Transverse colon (tissue), 4 donors: ENCODE data around the gene MTCH2. TPM values are rescaled to one million over a fixed set of nuclear protein-coding genes. Genes with fewer than 3 reads are reported as not detected.

Source experiments
- DNase-seq: peaks from one replicate; pipeline ENCODE4 v3.0.0-alpha.2; 2019
- H3K27ac ChIP-seq, 4 donors: fragments of 200-600 bp; sonication (generic); 2 replicates each; pipeline ENCODE4 v1.5.1; 2016 to 2018; ENCODE audit warnings: inconsistent platforms in 4 of 4
- H3K27me3 ChIP-seq: fragments of 200-600 bp; sonication (generic); 2 replicates; pipeline ENCODE4 v1.5.1; 2017; ENCODE audit warnings: inconsistent platforms
- H3K36me3 ChIP-seq, 4 donors: fragments of 200-600 bp; sonication (generic); 2 replicates each; pipeline ENCODE4 v1.5.1; 2017 to 2019; ENCODE audit warnings: inconsistent platforms in 4 of 4
- H3K4me1 ChIP-seq, 4 donors: fragments of 200-600 bp; sonication (generic); 2 replicates each; pipeline ENCODE4 v1.5.1; 2017 to 2020; ENCODE audit warnings: inconsistent platforms in 4 of 4
- H3K4me3 ChIP-seq, 4 donors: fragments of 200-600 bp; sonication (generic); 1 replicate in 1 of 4; 2 replicates in 3 of 4; pipeline versions ENCODE4 v1.5.1 to v1.6.1; 2017 to 2019; ENCODE audit warnings: inconsistent platforms in 4 of 4
- H3K9me3 ChIP-seq, 2 donors: fragments of 200-600 bp; sonication (generic); 2 replicates each; pipeline ENCODE4 v1.5.1; 2017 to 2019; ENCODE audit warnings: inconsistent platforms in 2 of 2
- EP300 ChIP-seq: sonication (generic); formaldehyde crosslinking; IDR thresholded peaks from one replicate; pipeline ENCODE4 v1.6.1; 2017; ENCODE audit warnings: antibody characterized with exemption, low read depth
- POLR2A ChIP-seq: fragments of 450-650 bp; IDR thresholded peaks from one replicate; pipeline ENCODE4 v1.6.1; 2016; ENCODE audit warnings: antibody characterized with exemption, mild to moderate bottlenecking, moderate library complexity
- POLR2AphosphoS5 ChIP-seq, 3 donors: sonication (generic); formaldehyde crosslinking; IDR thresholded peaks; one replicate each; pipeline ENCODE4 v1.6.1; 2016; ENCODE audit warnings: antibody characterized with exemption in 3 of 3
- WGBS, 2 donors: methylation state at CpG; one replicate each; pipeline ENCODE4 v1.1.5; 2018; ENCODE audit warnings: low coverage in 1 of 2; 5-methylcytosine and 5-hydroxymethylcytosine counted together
- in situ Hi-C, 4 donors: fragments of 200-750 bp; cut with MboI; loops; one replicate each; pipeline versions ENCODE4 v1.15.0 to v1.15.1; 2017; ENCODE audit warnings: low sequenced_read_pairs in 3 of 4, low pct_ligation_motif_present in 1 of 4, low pct_unique_long_range_greater_than_20kb in 1 of 4
- intact Hi-C: fragments of 100-400 bp; cut with DNase I; formaldehyde crosslinking; loops from one replicate; pipeline ENCODE4 v1.15.1; 2023; ENCODE audit warnings: low total_unique reads
- total RNA-seq, 4 donors: library from RNA; depleted of rRNA; stranded (reverse); fragments of >200 nt; gene quantifications; one replicate each; pipeline ENCODE4 v1.1.0, GENCODE V29; 2016
- TF ChIP-seq, protein P1 (sequence below), 5 experiments: fragments of 200-600 bp in 3 of 5; fragments of 450-650 bp in 2 of 5; sonication (generic) in 3 of 5; IDR thresholded peaks; 1 replicate in 2 of 5; 2 replicates in 3 of 5; pipeline ENCODE4 v1.5.1; 2016 to 2017; ENCODE audit warnings: antibody characterized with exemption in 5 of 5, inconsistent platforms in 3 of 5, mild to moderate bottlenecking in 2 of 5, moderate library complexity in 1 of 5

The MTCH2 gene
- total RNA-seq, 4 donors from 2014 or later, result 21.5 to 92.2 (median 61.0) TPM

GRCh38 chr11:47617417-47617809 lies 24.9 kb downstream of the MTCH2 start:
- no peak overlapping the region for H3K27ac ChIP-seq
- 63 to 75% methylated on average over 3 of the region's 3 CpGs for WGBS, 2 donors
- peaks cover 0 to 35% (median 9%) of the 10 kb centered on the region in 4 donors for H3K36me3 ChIP-seq
- intact Hi-C loops (no loop called here), in situ Hi-C loops (no loop called here)
- H3K27me3 ChIP-seq, result no peaks in the 10 kb centered on the region
- TF ChIP-seq POLR2A, result no peak
- TF ChIP-seq, protein P1, sequence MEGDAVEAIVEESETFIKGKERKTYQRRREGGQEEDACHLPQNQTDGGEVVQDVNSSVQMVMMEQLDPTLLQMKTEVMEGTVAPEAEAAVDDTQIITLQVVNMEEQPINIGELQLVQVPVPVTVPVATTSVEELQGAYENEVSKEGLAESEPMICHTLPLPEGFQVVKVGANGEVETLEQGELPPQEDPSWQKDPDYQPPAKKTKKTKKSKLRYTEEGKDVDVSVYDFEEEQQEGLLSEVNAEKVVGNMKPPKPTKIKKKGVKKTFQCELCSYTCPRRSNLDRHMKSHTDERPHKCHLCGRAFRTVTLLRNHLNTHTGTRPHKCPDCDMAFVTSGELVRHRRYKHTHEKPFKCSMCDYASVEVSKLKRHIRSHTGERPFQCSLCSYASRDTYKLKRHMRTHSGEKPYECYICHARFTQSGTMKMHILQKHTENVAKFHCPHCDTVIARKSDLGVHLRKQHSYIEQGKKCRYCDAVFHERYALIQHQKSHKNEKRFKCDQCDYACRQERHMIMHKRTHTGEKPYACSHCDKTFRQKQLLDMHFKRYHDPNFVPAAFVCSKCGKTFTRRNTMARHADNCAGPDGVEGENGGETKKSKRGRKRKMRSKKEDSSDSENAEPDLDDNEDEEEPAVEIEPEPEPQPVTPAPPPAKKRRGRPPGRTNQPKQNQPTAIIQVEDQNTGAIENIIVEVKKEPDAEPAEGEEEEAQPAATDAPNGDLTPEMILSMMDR (IDR thresholded peaks at IDR 0.05), result no peak
- H3K4me1 ChIP-seq, result peaks cover 0 to 7% (median 0%) of the 10 kb centered on the region in 4 donors
- H3K9me3 ChIP-seq, result no peaks in the 10 kb centered on the region
- DNase-seq, result no peak
- H3K4me3 ChIP-seq, result no peak overlapping the region

DNA sequence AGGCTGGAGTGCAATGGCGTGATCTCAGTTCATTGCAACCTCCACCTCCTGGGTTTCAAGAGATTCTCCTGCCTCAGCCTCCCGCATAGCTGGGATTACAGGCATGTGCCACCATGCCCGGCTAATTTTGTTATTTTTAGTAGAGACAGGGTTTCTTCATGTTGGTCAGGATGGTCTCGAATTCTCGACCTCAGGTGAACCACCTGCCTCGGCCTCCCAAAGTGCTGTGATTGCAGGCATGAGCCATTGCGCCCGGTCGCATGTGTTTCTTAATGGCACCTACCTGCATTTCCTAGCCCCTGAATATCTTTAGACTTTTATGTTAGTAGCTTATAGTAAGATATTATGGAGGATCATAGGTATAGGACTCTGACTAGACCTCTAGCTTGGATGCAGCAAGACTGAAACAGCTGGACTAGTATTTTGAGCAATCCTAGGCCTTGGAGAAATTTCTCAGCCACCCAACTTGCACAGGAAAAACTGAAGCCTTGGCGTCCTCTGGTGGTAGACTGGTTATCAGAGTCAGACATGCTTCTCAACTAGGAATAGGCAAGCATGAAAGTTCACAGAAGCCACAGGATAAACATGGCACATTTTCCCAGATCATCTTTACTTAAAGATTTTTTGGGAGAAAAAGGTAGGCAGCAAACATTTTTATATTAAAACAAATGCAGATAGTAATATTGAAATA lies 25.5 kb downstream of the MTCH2 start:
- TF ChIP-seq, protein P1 (IDR thresholded peaks at IDR 0.05), result peak; percentile 36 to 42 (median 38)
- TF ChIP-seq EP300 (no peak), POLR2A (no peak)
- peak; percentile 25 for DNase-seq
- Histone ChIP-seq H3K36me3 (peaks cover 0 to 29% (median 6%) of the 10 kb centered on the region in 4 donors), H3K4me3 (no peak overlapping the region), H3K27ac (no peak overlapping the region), H3K9me3 (no peaks in the 10 kb centered on the region), H3K4me1 (peaks cover 0 to 7% (median 0%) of the 10 kb centered on the region in 4 donors), H3K27me3 (no peaks in the 10 kb centered on the region)
- intact Hi-C loops (no loop called here), in situ Hi-C loops (no loop called here)
- WGBS, 2 donors, result 70 to 88% methylated on average over 3 to 10 of the region's 10 CpGs

DNA sequence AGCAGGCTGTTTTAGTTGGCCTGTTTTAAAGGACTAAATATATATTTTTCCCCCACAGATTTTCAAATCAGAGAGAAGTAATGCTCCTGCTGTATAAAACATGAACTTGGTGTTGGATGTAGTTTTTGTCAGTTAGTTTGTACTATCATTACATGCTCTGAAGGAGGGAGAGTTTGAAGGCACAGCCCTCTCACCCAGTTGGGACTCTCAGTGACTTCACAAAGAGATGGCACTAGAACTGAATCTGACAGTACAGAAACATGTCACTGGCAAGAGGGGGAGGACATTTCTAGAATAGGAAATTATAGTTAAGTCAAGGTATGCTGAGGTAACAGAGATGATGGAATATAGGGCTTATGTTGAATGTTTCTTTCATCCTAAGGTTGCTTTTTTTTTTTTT lies 27.1 kb downstream of the MTCH2 start:
- intact Hi-C loops, result no loop called here
- peaks cover 0 to 12% (median 0%) of the 10 kb centered on the region in 4 donors for H3K4me1 ChIP-seq
- no peak for DNase-seq
- in situ Hi-C loops, result no loop called here
- H3K36me3 ChIP-seq, result peaks cover 0 to 13% (median 2%) of the 10 kb centered on the region in 4 donors
- H3K4me3 ChIP-seq, result no peak overlapping the region
- no peaks in the 10 kb centered on the region for H3K27me3 ChIP-seq
- H3K27ac ChIP-seq, result no peak overlapping the region
- TF ChIP-seq EP300 (no peak), POLR2AphosphoS5 (IDR thresholded peaks at IDR 0.05) (no peak), POLR2A (no peak)
- TF ChIP-seq, protein P1 (IDR thresholded peaks at IDR 0.05), result no peak
- H3K9me3 ChIP-seq, result no peaks in the 10 kb centered on the region

DNA sequence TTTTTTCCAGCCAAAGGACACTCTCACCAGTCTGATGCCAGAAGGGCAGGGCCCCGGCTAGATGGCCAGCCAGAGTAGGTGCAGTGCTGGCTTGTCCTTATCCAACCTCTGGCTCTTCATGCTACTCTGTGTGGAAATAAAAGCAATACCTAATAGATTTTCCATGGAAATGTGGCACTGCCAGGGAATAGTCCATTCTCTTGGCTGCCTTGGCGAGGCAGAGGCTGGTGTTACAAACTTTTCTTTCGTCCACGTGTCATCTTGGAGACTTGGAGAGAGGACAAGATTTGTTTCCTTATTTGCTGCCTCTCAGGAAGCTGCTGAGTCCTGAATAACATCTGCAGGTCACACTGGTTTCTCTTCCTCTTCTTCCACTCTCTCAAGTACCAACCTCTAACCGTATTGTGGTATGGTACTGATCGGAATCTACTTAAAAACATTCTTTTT lies 31.0 kb downstream of the MTCH2 start:
- Histone ChIP-seq H3K36me3 (no peaks in the 10 kb centered on the region), H3K4me3 (no peak overlapping the region), H3K27ac (no peak overlapping the region), H3K4me1 (peaks cover 0 to 5% (median 0%) of the 10 kb centered on the region in 4 donors), H3K9me3 (no peaks in the 10 kb centered on the region), H3K27me3 (no peaks in the 10 kb centered on the region)
- DNase-seq, result no peak
- in situ Hi-C loops (no loop called here), intact Hi-C loops (no loop called here)
- TF ChIP-seq, protein P1 (IDR thresholded peaks at IDR 0.05), result no peak
- TF ChIP-seq POLR2AphosphoS5 (IDR thresholded peaks at IDR 0.05), result no peak
- no peak for TF ChIP-seq POLR2A
- WGBS, 2 donors, result 79% methylated on average over 6 of the region's 6 CpGs; no CpG with 5 or more reads in 1 of the 2 donors
